ENCODE data around the gene BARD1. TPM values are rescaled to one million over a fixed set of nuclear protein-coding genes. Genes with fewer than 3 reads are reported as not detected.

The BARD1 gene
- total and polyA plus RNA-seq, 11 donors = 0.88 to 16.7 (median 9.8) TPM

- DNase-seq (no peak), ATAC-seq (no peak)
- intact Hi-C loops (cut with DNase I) = no loop called here
- WGBS, 4 donors = 76 to 83% (median 82%) methylated on average over 1 of the region's 1 CpG
- H3K27ac ChIP-seq = no peak overlapping the region
- H3K4me3 ChIP-seq = no peak overlapping the region
- H3K4me1 ChIP-seq = no peaks in the 10 kb centered on the region
- TF ChIP-seq POLR2A (IDR thresholded peaks at IDR 0.05) = no peak
- peaks cover 0 to 10% (median 0%) of the 10 kb centered on the region in 12 donors for H3K9me3 ChIP-seq
- no peaks in the 10 kb centered on the region for H3K27me3 ChIP-seq
- no peaks in the 10 kb centered on the region for H3K36me3 ChIP-seq
These were observed 129.7 kb downstream of the BARD1 start for GRCh38 chr2:214679736-214680135.

GRCh38 chr2:214676421-214677089, 132.9 kb downstream of the BARD1 start:
- Histone ChIP-seq H3K27ac (no peak overlapping the region), H3K4me1 (no peaks in the 10 kb centered on the region), H3K4me3 (no peak overlapping the region), H3K9me3 (peaks cover 0 to 10% (median 0%) of the 10 kb centered on the region in 12 donors), H3K36me3 (no peaks in the 10 kb centered on the region), H3K27me3 (no peaks in the 10 kb centered on the region)
- TF ChIP-seq POLR2A (IDR thresholded peaks at IDR 0.05) (no peak), CTCF (IDR thresholded peaks at IDR 0.05) (no peak)
- no peak for DNase-seq
- 93 to 96% (median 94%) methylated on average over 5 of the region's 5 CpGs for WGBS, 4 donors
- intact Hi-C loops (cut with DNase I) = no loop called here
- ATAC-seq = no peak
